HEK293T (cell line): ENCODE data around the gene AGAP3.

Experiments used
- CTCF ChIA-PET: fragments of 350-600 bp; formaldehyde crosslinking; extraction: SDS; loops from one replicate; lab custom pipeline; 2021; ENCODE audit warnings: antibody characterized with exemption, inconsistent platforms; lab: Yijun Ruan, JAX
- POLR2A ChIA-PET: fragments of 350-600 bp; formaldehyde crosslinking; extraction: SDS; loops from one replicate; lab custom pipeline; 2020; ENCODE audit warnings: antibody characterized with exemption, inconsistent platforms; lab: Yijun Ruan, JAX
- DNase-seq: peaks from one replicate; pipeline ENCODE4 v3.0.0; 2012; ENCODE audit warnings: mixed read lengths; ENCODE audit errors: extremely low spot score
- ARNT ChIP-seq: fragments of 450-650 bp; IDR thresholded peaks from 2 replicates; pipeline ENCODE4 v1.6.1; 2017; ENCODE audit warnings: mild to moderate bottlenecking
- BHLHE40 ChIP-seq: fragments of 450-650 bp; IDR thresholded peaks from 2 replicates; pipeline ENCODE4 v1.6.1; 2016; ENCODE audit warnings: mild to moderate bottlenecking, moderate library complexity, borderline replicate concordance
- CTBP1 ChIP-seq: fragments of 450-650 bp; IDR thresholded peaks from 2 replicates; pipeline ENCODE4 v1.6.1; 2016; ENCODE audit warnings: borderline replicate concordance
- ELF4 ChIP-seq: fragments of 450-650 bp; IDR thresholded peaks from 2 replicates; pipeline ENCODE4 v1.6.1; 2017; ENCODE audit warnings: antibody characterized with exemption
- FOXA1 ChIP-seq: fragments of 450-650 bp; IDR thresholded peaks from 2 replicates; pipeline ENCODE4 v1.6.1; 2016; ENCODE audit warnings: mild to moderate bottlenecking
- FOXK2 ChIP-seq: fragments of 450-650 bp; IDR thresholded peaks from 2 replicates; pipeline ENCODE4 v1.6.1; 2016; ENCODE audit warnings: mild to moderate bottlenecking
- FOXM1 ChIP-seq: fragments of 450-650 bp; IDR thresholded peaks from 2 replicates; pipeline ENCODE4 v1.6.1; 2017; ENCODE audit warnings: mild to moderate bottlenecking, borderline replicate concordance
- HDGF ChIP-seq: fragments of 450-650 bp; IDR thresholded peaks from 2 replicates; pipeline ENCODE4 v1.6.1; 2017; ENCODE audit warnings: antibody characterized with exemption, borderline replicate concordance
- L3MBTL2 ChIP-seq: fragments of 450-650 bp; conservative IDR thresholded peaks from 2 replicates; pipeline ENCODE4 v1.6.1; 2016; ENCODE audit warnings: mild to moderate bottlenecking
- LEF1 ChIP-seq: fragments of 450-650 bp; IDR thresholded peaks from 2 replicates; pipeline ENCODE4 v1.6.1; 2017; ENCODE audit warnings: mild to moderate bottlenecking, borderline replicate concordance
- NFRKB ChIP-seq: fragments of 450-650 bp; IDR thresholded peaks from 2 replicates; pipeline ENCODE4 v1.6.1; 2016; ENCODE audit warnings: mild to moderate bottlenecking, moderate library complexity
- SP1 ChIP-seq: fragments of 450-650 bp; IDR thresholded peaks from 2 replicates; pipeline ENCODE4 v1.6.1; 2017
- SUZ12 ChIP-seq: fragments of 450-650 bp; IDR thresholded peaks from 2 replicates; pipeline ENCODE4 v1.6.1; 2016; ENCODE audit warnings: mild to moderate bottlenecking
- TARDBP ChIP-seq: fragments of 450-650 bp; IDR thresholded peaks from 2 replicates; pipeline ENCODE4 v1.6.1; 2016
- ZNF384 ChIP-seq: fragments of 450-650 bp; IDR thresholded peaks from 2 replicates; pipeline ENCODE4 v1.6.1; 2016
- TF ChIP-seq, protein P1 (sequence below): fragments of 450-650 bp; IDR thresholded peaks from 2 replicates; pipeline ENCODE4 v1.6.1; 2016

Gene AGAP3

GRCh38 chr7:151063212-151063561, 23.1 kb upstream of the AGAP3 start:
- TF ChIP-seq L3MBTL2: no peak
- TF ChIP-seq FOXK2: no peak
- TF ChIP-seq SUZ12: no peak
- TF ChIP-seq ARNT: no peak
- no peak for TF ChIP-seq FOXM1
- TF ChIP-seq FOXA1: no peak
- no peak for TF ChIP-seq NFRKB
- TF ChIP-seq ELF4: no peak
- no peak for TF ChIP-seq BHLHE40
- TF ChIP-seq, protein P1, sequence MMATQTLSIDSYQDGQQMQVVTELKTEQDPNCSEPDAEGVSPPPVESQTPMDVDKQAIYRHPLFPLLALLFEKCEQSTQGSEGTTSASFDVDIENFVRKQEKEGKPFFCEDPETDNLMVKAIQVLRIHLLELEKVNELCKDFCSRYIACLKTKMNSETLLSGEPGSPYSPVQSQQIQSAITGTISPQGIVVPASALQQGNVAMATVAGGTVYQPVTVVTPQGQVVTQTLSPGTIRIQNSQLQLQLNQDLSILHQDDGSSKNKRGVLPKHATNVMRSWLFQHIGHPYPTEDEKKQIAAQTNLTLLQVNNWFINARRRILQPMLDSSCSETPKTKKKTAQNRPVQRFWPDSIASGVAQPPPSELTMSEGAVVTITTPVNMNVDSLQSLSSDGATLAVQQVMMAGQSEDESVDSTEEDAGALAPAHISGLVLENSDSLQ: no peak
- no peak for TF ChIP-seq SP1
- no peak for TF ChIP-seq HDGF
- no peak for TF ChIP-seq TARDBP
- no peak for TF ChIP-seq LEF1
- TF ChIP-seq CTBP1: no peak
- TF ChIP-seq ZNF384: no peak
- ChIA-PET CTCF (no interaction called here), POLR2A (interaction anchor here (0.9 to 1.9 kb wide), 5 partner anchors 10 to 34 kb away, joined by 3 to 8 read pairs (median 4); partner anchors contain the start of genes FASTK and TMUB1)
- DNase-seq: no peak

DNA sequence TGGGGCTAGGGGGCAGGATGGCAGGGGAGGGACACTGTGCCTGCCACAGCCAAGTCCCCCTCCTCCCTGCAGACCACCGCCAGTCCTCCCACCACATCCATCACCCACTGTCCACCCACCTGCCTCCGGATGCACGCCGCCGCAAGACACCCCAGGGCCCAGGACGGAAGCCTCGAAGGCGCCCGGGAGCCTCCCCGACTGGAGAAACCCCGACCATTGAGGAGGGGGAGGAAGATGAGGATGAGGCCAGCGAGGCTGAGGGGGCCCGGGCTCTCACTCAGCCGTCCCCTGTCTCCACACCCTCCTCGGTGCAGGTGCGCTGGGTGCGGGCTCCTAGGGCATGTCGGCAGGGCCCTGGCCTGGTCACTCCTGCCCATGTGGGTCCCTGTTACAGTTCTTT, 21.8 kb upstream of the AGAP3 start:
- no peak for DNase-seq
- POLR2A ChIA-PET: no interaction called here
- CTCF ChIA-PET: no interaction called here
- TF ChIP-seq LEF1 (no peak), SP1 (no peak), SUZ12 (no peak), CTBP1 (no peak), L3MBTL2 (no peak), FOXM1 (no peak), FOXK2 (no peak), HDGF (no peak), TARDBP (no peak)
- TF ChIP-seq, protein P1: no peak

DNA sequence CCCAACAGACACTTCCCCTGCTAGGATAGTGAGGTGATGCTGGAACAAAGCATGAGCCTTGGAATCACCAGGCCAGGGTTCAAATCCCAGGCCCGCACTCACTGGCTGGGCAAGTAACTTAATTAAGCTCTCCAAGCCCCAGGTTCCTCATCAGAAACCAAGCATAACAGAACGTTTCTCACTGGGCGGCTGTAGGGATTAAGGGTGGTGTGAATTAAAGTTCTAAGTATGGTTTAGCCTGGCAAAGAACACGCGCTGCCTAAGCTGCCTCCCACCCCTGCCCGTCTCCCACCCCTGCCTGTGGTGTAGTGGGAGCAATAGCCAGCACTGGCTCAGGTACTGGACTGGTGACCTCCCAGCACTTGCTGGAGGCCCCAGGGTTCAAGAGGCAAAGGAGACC, 21.3 kb upstream of the AGAP3 start:
- DNase-seq: no peak
- no peak for TF ChIP-seq ZNF384
- no peak for TF ChIP-seq TARDBP
- TF ChIP-seq FOXK2: no peak
- no peak for TF ChIP-seq CTBP1
- TF ChIP-seq NFRKB: no peak
- no peak for TF ChIP-seq HDGF
- no peak for TF ChIP-seq SUZ12
- TF ChIP-seq BHLHE40: no peak
- TF ChIP-seq FOXA1: no peak
- no peak for TF ChIP-seq ARNT
- TF ChIP-seq, protein P1: no peak
- TF ChIP-seq FOXM1: no peak
- no peak for TF ChIP-seq ELF4
- TF ChIP-seq LEF1: no peak
- no peak for TF ChIP-seq SP1
- TF ChIP-seq L3MBTL2: no peak
- ChIA-PET CTCF (interaction anchor here (0.7 kb wide), 1 partner anchor 54 kb away, joined by 3 read pairs; no protein-coding TSS in a partner anchor), POLR2A (no interaction called here)

DNA sequence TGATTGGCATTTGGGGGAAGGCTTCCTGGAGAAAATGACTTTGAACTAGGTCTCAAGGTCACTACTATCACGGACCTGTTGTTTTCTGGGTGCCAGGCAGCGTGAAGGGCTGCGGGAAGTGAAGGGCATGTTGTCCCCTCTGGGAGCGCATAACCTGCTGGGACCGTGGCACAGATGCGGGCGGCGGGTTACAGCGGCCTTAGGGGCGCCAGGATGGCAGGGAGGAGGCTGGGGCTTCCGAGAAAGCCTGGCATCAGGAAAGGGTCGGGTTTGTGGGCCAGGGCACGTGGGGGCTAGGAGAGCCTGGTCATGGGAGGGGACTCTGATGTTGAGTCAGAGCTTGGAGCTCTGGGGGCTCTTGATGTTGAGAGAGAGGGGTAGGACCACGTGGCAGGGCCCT, 20.8 kb upstream of the AGAP3 start:
- no peak for TF ChIP-seq NFRKB
- TF ChIP-seq TARDBP: no peak
- no peak for TF ChIP-seq ARNT
- no peak for TF ChIP-seq BHLHE40
- no peak for TF ChIP-seq FOXK2
- no peak for TF ChIP-seq FOXM1
- TF ChIP-seq SUZ12: no peak
- no peak for TF ChIP-seq CTBP1
- TF ChIP-seq, protein P1: no peak
- TF ChIP-seq ZNF384: no peak
- no peak for TF ChIP-seq L3MBTL2
- no peak for TF ChIP-seq HDGF
- TF ChIP-seq FOXA1: no peak
- no peak for TF ChIP-seq SP1
- no peak for TF ChIP-seq ELF4
- TF ChIP-seq LEF1: no peak
- ChIA-PET CTCF (interaction anchor here (0.7 kb wide), 1 partner anchor 54 kb away, joined by 3 read pairs; no protein-coding TSS in a partner anchor), POLR2A (interaction anchor here (0.8 kb wide), 1 partner anchor 15 kb away, joined by 3 read pairs; the partner anchor contains the start of gene FASTK)
- no peak for DNase-seq

GRCh38 chr7:151066273-151066974, 19.9 kb upstream of the AGAP3 start:
- ChIA-PET CTCF (interaction anchor here (0.8 to 1.8 kb wide), 2 partner anchors 10 to 45 kb away, joined by 3 to 6 read pairs; no protein-coding TSS in a partner anchor), POLR2A (interaction anchor here (0.8 to 2.7 kb wide), 3 partner anchors 11 to 19 kb away, joined by 3 to 11 read pairs (median 5); partner anchors contain the start of gene FASTK)
- no peak for DNase-seq
- TF ChIP-seq TARDBP: no peak
- TF ChIP-seq CTBP1: no peak
- TF ChIP-seq ZNF384: no peak
- no peak for TF ChIP-seq LEF1
- no peak for TF ChIP-seq HDGF
- TF ChIP-seq SP1: no peak
- TF ChIP-seq L3MBTL2: no peak
- TF ChIP-seq FOXM1: no peak
- no peak for TF ChIP-seq SUZ12
- TF ChIP-seq, protein P1: no peak
- no peak for TF ChIP-seq NFRKB
- no peak for TF ChIP-seq BHLHE40
- TF ChIP-seq FOXA1: no peak
- no peak for TF ChIP-seq FOXK2
- no peak for TF ChIP-seq ARNT
- no peak for TF ChIP-seq ELF4
